NCI-H2227 (cell line): ENCODE data around the gene DIP2C.
"Not testable (repeated sequence)": the region's sequence is repeated elsewhere in the genome, so short reads cannot be mapped to it uniquely, and the experiment has no call there.

Source experiments
- DNase-seq: peaks from one replicate; lab custom pipeline; 2025; ENCODE audit not compliant: unreplicated experiment; lab: John Stamatoyannopoulos, UW

Gene DIP2C

DNA sequence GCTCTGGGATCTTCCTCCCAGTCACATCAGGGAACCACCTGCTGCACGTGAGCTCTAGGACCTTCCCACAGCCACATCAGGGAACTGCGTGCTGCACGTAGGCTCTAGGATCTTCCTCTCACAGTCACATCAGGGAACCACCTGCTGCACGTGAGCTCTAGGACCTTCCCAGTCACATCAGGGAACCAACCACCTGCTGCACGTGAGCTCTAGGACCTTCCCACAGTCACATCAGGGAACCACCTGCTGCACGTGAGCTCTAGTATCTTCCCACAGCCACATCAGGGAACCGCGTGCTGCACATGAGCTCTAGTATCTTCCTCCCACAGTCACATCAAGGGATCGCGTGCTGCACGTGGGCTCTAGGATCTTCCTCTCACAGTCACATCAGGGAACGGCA lies 229.7 kb downstream of the DIP2C start:
- no peak for DNase-seq

DNA sequence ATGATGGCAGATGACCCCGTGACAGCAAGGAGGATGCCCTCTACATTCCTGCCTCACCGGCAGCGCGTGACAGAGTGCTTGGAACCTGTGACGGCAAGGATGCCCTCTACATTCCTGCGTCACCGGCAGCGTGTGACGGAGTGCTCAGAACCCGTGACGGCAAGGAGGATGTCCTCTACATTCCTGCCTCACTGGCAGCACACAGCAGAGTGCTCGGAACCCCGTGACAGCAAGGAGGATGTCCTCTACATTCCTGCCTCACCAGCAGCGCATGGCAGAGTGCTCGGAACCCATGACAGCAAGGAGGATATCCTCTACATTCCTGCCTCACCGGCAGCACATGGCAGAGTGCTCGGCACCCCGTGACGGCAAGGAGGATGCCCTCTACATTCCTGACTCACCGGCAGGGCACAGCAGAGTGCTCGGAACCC lies 231.0 kb downstream of the DIP2C start:
- no peak for DNase-seq

GRCh38 chr10:456486-456885 lies 233.0 kb downstream of the DIP2C start:
- DNase-seq = no peak

GRCh38 chr10:454860-455259 lies 234.6 kb downstream of the DIP2C start:
- no peak for DNase-seq

DNA sequence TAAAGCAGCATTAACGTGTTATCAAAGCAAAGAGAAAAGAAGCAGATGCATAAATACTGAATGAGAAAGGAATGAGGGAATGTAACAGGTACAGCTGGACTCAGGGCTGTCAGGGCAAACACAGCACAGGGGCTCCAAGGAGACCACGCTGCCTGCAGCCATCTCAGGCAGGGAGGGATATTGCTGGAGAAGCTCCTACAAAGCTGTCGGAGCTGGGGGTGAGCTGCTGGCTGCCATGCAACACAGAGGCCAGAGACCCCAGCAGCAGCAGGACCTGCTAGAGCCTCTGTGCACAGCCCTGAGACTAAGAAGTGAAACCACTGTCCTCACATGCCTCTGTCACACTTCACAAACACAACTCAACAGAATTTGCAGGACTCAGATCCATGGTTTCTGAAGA lies 235.8 kb downstream of the DIP2C start:
- DNase-seq = no peak

DNA sequence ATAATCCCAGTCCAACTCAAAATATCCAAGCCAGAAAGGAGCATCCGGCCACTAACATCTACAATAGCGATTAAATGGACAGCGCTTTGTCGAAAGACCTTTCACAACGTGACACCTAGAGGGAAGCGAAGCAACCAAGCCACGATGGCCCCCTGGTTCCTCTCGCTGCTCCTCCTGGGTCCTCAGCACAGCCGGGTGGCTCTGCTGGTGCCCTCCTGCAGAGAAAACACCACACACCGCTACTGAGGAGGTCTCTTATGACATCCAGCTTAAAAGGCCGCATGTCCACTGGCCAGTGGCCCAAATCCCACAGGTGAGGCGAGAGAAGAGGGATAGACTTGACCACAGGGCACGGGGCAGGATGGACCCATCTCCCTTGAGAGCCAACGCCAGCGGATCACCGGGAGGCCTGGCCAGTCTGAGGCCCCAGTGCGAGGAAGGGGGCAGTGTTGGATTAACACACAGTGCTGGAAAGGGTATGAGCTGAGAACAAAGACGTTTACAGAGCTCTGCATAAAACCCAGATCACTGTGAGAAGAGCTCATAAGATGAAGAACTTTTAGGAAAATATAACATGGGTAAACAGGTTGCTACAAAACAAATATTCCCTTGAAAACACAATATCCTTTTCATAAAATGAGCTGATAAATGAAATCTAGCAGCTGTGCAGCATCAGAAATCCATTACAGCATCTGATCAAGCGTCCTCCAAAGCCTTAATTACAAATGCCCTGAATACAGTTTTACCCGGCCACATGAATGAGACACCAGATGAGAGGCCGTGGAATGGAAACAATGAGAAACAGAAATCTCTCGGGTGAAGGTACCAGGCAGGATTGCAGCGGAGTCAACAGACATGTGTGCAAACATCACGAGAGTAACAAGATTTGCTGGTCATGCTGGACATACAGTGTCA lies 236.7 kb downstream of the DIP2C start:
- DNase-seq = no peak

GRCh38 chr10:451856-452255 lies 237.6 kb downstream of the DIP2C start:
- DNase-seq = no peak

- no peak for DNase-seq
Observed at GRCh38 chr10:451021-451471, 238.4 kb downstream of the DIP2C start.

- DNase-seq = no peak
Observed at GRCh38 chr10:450463-450862, 239.0 kb downstream of the DIP2C start.

- not testable (repeated sequence) for DNase-seq
Observed at GRCh38 chr10:449331-449730, 240.1 kb downstream of the DIP2C start.

GRCh38 chr10:443459-443858 lies 246.0 kb downstream of the DIP2C start:
- DNase-seq = no peak

DNA sequence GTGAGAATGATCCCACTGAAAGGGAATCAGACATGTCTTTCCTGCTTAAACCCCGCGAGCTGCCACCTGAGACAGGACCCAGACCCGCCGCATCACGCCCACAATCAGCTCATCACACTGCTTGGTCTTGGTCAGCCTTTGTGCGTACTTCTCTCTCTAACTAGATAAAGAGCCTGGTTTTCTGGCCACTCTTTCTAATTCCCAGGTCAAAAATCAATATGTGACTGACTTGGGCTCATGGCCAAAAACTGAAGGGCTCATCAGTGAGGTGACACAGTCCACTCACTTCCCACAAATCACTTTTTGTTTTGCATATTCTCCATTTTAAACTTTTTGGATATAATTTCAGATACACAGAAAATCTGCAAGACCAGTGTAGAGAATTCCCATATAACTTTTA lies 247.3 kb downstream of the DIP2C start:
- DNase-seq = no peak

- DNase-seq = no peak
Observed at GRCh38 chr10:441659-442058, 247.8 kb downstream of the DIP2C start.

DNA sequence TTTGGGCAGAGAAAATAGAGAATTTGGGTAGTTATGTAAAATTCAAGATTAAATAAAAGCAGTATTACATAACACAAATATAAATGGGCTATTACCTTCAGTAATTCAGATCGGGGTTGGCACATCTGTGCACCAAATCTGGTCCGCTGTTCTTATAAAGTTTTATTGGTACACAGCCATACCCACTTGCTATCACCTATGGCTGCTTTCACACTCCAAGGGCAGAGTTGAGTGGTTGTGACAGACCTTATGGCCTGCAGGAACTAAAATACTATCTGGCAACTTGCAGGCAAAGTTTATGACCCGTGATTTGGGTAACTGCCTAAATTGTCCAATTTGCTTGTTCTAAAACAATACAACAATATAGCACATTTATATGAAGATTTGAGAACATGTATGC lies 249.3 kb downstream of the DIP2C start:
- DNase-seq = no peak

DNA sequence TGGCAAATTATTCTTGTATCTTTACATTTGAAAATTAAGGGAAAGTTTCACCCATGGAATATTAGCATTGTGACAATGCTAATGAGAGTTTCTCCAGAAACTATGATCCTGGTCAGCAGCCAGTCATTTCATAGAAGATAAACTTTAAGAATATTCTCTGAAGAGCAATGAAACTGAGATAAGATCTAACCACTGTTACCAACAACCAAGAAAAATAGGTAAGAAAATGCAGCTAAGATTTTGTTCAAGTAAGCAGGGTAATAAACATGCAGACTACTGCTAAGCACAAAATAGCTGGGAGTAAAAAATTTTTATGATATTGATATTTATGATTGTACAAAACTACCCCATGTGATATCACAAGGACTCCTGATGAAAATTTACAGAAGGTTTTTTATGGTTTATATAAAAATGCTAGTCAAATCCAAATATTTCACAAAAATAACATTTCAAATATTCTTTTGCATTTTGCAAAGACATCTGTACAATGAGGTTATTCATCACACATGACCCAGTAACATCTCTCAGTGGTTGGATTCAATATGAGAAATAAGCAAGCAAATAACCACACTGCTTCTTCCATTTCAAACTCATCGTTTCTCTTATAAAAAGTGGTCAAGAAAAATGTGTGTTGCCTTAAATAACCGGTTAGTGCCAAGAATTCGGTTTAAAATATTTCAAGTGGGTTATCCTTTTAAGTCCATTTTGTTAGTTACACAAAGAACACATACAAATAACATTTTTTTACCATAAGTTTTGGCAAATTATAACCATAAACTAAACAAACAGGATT lies 251.6 kb downstream of the DIP2C start:
- DNase-seq = no peak

DNA sequence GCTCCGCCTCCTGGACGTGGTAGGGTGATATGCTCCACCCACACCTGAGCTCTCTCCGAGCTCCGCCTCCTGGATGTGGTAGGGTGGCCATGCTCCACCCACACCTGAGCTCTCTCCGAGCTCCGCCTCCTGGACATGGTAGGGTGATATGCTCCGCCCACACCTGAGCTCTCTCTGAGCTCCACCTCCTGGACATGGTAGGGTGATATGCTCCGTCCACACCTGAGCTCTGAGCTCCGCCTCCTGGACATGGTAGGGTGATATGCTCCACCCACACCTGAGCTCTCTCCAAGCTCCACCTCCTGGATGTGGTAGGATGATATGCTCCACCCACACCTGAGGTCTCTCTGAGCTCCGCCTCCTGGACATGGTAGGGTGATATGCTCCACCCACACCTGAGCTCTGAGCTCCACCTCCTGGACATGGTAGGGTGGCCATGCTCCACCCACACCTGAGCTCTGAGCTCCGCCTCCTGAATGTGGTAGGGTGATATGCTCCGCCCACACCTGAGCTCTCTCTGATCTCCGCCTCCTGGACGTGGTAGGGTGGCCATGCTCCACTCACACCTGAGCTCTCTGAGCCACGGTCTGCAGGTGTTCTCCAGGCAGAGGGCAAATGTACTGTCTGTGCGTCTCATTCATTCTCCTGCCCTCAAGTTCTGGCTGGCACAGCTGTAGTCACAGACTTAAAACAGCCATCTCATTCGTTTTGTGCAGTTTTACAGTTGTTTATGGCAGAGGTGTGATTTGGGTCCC lies 252.4 kb downstream of the DIP2C start:
- DNase-seq = no peak

GRCh38 chr10:436013-436697 lies 253.3 kb downstream of the DIP2C start:
- no peak for DNase-seq

GRCh38 chr10:435397-435796 lies 254.1 kb downstream of the DIP2C start:
- DNase-seq = no peak

GRCh38 chr10:429696-430095 lies 259.8 kb downstream of the DIP2C start:
- DNase-seq = no peak

DNA sequence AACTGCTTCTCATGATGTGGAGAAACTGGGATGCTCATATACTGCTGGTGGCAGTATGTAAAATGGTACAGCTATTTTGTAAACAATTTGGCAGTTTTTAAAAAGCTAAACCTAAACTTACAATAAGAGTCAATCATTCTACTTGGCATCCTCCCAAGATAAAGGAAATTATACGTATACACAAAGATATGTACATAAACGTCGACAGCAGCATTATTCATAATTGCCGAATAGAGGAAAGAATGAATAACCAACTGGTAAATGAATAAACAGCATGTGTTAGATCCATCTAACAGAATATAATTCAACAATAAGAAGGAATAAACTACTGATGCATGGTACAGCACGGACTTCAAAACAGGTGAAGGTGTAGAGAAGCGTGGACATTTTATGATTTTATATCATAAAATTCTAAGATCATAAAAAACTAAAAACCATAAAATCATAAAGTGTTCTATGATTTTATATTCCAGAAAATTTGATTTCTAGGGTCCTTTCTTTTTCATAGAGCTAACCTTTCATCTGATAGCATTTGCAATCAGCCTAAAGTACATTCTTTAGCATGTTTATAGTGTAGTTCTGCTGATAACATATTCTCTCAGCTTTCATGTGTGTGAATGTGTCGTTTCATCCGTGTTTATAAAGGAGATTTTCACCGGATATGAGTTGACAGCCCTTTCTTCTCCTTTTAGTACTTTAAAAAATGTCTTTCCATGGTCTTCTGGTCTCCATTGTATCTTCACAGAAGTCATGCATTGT lies 261.5 kb downstream of the DIP2C start:
- no peak for DNase-seq
